ENCODE results near the gene OR2Z1.

GRCh38 chr19:8681345-8682029 lies 39.9 kb upstream of the OR2Z1 start:
- TF ChIP-seq POLR2A (IDR thresholded peaks at IDR 0.05) (no peak), CTCF (IDR thresholded peaks at IDR 0.05) (no peak)
